ENCODE results near the gene SLC28A2.
"Not testable (repeated sequence)": the region's sequence is repeated elsewhere in the genome, so short reads cannot be mapped to it uniquely, and the experiment has no call there.

The SLC28A2 gene

GRCh38 chr15:45251888-45252287 lies at the start of gene SLC28A2:
SLC28A2 (plus strand) TSS chr15:45252234; CDS start chr15:45253216, 982 bp downstream.
- in situ Hi-C loops (cut with MboI; ENCODE audit: low sequenced_read_pairs) = no loop called here

- in situ Hi-C loops (cut with MboI; ENCODE audit: low sequenced_read_pairs) = no loop called here
These were observed 48.9 kb upstream of the SLC28A2 start for GRCh38 chr15:45203182-45203581.

- in situ Hi-C loops (cut with MboI; ENCODE audit: low sequenced_read_pairs) = no loop called here
These were observed 46.8 kb upstream of the SLC28A2 start for GRCh38 chr15:45205192-45205591.

- in situ Hi-C loops (cut with MboI; ENCODE audit: low sequenced_read_pairs) = no loop called here
These were observed 39.5 kb upstream of the SLC28A2 start for GRCh38 chr15:45212493-45212892.

- in situ Hi-C loops (cut with MboI; ENCODE audit: low sequenced_read_pairs) = no loop called here
These were observed 30.9 kb upstream of the SLC28A2 start for GRCh38 chr15:45221053-45221599.

- in situ Hi-C loops (cut with MboI; ENCODE audit: low sequenced_read_pairs) = no loop called here
These were observed 30.1 kb upstream of the SLC28A2 start for GRCh38 chr15:45221967-45222366.

- in situ Hi-C loops (cut with MboI; ENCODE audit: low sequenced_read_pairs) = no loop called here
These were observed 27.3 kb upstream of the SLC28A2 start for GRCh38 chr15:45224621-45225217.

GRCh38 chr15:45225506-45226273 lies 26.3 kb upstream of the SLC28A2 start:
- in situ Hi-C loops (cut with MboI; ENCODE audit: low sequenced_read_pairs) = no loop called here

- in situ Hi-C loops (cut with MboI; ENCODE audit: low sequenced_read_pairs) = no loop called here
These were observed 23.1 kb upstream of the SLC28A2 start for GRCh38 chr15:45228931-45229330.

GRCh38 chr15:45230245-45230965 lies 21.6 kb upstream of the SLC28A2 start:
- in situ Hi-C loops (cut with MboI; ENCODE audit: low sequenced_read_pairs) = no loop called here

- in situ Hi-C loops (cut with MboI; ENCODE audit: low sequenced_read_pairs) = no loop called here
These were observed 20.9 kb upstream of the SLC28A2 start for GRCh38 chr15:45231132-45231531.

- in situ Hi-C loops (cut with MboI; ENCODE audit: low sequenced_read_pairs) = no loop called here
These were observed 20.0 kb upstream of the SLC28A2 start for GRCh38 chr15:45231864-45232562.

GRCh38 chr15:45234562-45235235 lies 17.3 kb upstream of the SLC28A2 start:
- in situ Hi-C loops (cut with MboI; ENCODE audit: low sequenced_read_pairs) = no loop called here

- in situ Hi-C loops (cut with MboI; ENCODE audit: low sequenced_read_pairs) = not testable (repeated sequence)
These were observed 15.2 kb upstream of the SLC28A2 start for GRCh38 chr15:45236806-45237205.

- in situ Hi-C loops (cut with MboI; ENCODE audit: low sequenced_read_pairs) = no loop called here
These were observed 9.7 kb upstream of the SLC28A2 start for GRCh38 chr15:45242289-45242688.

GRCh38 chr15:45249125-45249780 lies 2.8 kb upstream of the SLC28A2 start:
- in situ Hi-C loops (cut with MboI; ENCODE audit: low sequenced_read_pairs) = no loop called here

GRCh38 chr15:45253330-45253729 lies 1.3 kb downstream of the SLC28A2 start:
- in situ Hi-C loops (cut with MboI; ENCODE audit: low sequenced_read_pairs) = no loop called here

- in situ Hi-C loops (cut with MboI; ENCODE audit: low sequenced_read_pairs) = no loop called here
These were observed 2.4 kb downstream of the SLC28A2 start for GRCh38 chr15:45254405-45254804.

GRCh38 chr15:45254824-45255223 lies 2.8 kb downstream of the SLC28A2 start:
- in situ Hi-C loops (cut with MboI; ENCODE audit: low sequenced_read_pairs) = not testable (repeated sequence)

- in situ Hi-C loops (cut with MboI; ENCODE audit: low sequenced_read_pairs) = no loop called here
These were observed 7.8 kb downstream of the SLC28A2 start for GRCh38 chr15:45259796-45260195.

Measured in hTERT RPE-1 (cell line).